Measurements from ENCODE around the gene TMEM119.

The TMEM119 gene

DNA sequence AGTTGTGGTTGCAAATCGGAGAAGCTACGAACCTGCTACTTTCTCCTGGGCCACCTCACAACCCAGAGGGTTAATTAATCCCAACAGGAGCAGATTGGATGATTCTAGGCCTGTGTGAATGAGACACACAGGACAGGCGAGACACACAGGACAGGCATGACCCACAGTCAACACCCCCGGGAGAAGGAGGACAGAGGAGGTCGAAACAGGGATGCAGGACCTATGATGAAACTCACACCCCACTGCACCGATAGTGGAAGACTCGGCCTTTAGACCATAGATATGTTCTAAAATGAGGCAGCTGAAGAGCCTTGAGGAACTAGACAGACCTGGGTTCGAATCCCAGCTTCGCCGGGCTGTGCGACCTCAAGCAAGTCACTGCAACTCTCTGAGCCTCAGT, 11.6 kb downstream of the TMEM119 start:
- Histone ChIP-seq H3K4me3 (ENCODE audit: low read depth, low read length) (no peak overlapping the region), H3K27me3 (ENCODE audit: control insufficient read depth, insufficient read depth, low read length) (no peaks in the 10 kb centered on the region), H3K4me1 (ENCODE audit: control insufficient read depth, insufficient read depth, low read length) (peaks cover 9% of the 10 kb centered on the region), H3K36me3 (ENCODE audit: control insufficient read depth, insufficient read depth, low read length) (no peaks in the 10 kb centered on the region), H3K9ac (ENCODE audit: low read depth, low read length) (no peak overlapping the region), H3K9me3 (ENCODE audit: control insufficient read depth, insufficient read depth, low read length) (no peaks in the 10 kb centered on the region), H3K27ac (ENCODE audit: low read depth, low read length) (no peak overlapping the region)

DNA sequence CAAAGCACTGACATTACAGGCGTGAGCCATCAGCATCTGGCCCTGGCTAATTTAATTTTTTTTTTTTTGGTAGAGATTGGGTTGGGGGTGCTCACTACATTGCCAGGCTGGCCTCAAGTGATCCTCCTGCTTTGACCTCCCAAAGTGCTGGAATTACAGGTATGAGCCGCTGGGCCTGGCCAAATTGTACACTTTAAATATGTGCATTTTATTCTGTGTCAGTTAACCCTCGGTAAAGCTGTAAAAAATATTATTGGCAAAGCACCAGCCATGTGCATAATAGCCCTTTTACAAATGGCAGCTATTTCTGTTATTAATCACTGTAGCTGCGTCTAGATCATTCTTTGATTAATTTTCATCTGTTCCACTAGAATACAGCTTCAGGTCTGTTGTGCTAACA, 12.0 kb downstream of the TMEM119 start:
- H3K4me3 ChIP-seq (ENCODE audit: low read depth, low read length), result no peak overlapping the region
- H3K27ac ChIP-seq (ENCODE audit: low read depth, low read length), result no peak overlapping the region
- H3K9me3 ChIP-seq (ENCODE audit: control insufficient read depth, insufficient read depth, low read length), result no peaks in the 10 kb centered on the region
- no peaks in the 10 kb centered on the region for H3K36me3 ChIP-seq (ENCODE audit: control insufficient read depth, insufficient read depth, low read length)
- H3K27me3 ChIP-seq (ENCODE audit: control insufficient read depth, insufficient read depth, low read length), result no peaks in the 10 kb centered on the region
- peaks cover 9% of the 10 kb centered on the region for H3K4me1 ChIP-seq (ENCODE audit: control insufficient read depth, insufficient read depth, low read length)
- no peak overlapping the region for H3K9ac ChIP-seq (ENCODE audit: low read depth, low read length)

DNA sequence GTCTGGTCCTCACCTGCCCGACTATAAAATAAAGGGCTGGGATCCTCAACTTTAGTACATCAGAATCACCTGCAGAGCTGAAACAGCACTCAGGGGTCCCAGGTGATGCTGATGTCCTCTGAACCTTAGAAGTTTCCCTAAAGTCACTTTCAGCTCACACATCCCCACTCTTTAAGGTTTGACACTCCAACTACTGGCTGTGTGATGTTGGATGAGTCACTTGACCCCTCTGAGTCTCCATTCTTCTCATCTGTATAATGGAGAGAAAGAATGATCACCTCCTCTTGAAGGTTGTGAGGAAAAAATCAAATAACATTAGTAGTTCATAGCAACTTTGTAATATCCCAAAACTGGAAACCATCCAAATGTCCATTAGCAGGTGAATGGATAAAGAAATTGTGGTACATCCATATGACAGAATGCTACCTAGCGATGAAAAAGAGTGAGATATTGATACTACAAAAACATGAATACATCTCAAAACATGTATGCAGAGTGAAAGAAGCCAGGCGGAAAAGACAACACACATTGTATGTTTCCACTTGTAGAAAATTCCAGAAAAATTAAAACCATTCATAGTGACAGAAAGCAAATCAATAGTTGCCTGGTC, 13.3 kb downstream of the TMEM119 start:
- no peak overlapping the region for H3K9ac ChIP-seq (ENCODE audit: low read depth, low read length)
- no peaks in the 10 kb centered on the region for H3K9me3 ChIP-seq (ENCODE audit: control insufficient read depth, insufficient read depth, low read length)
- no peaks in the 10 kb centered on the region for H3K27me3 ChIP-seq (ENCODE audit: control insufficient read depth, insufficient read depth, low read length)
- H3K4me3 ChIP-seq (ENCODE audit: low read depth, low read length), result no peak overlapping the region
- H3K36me3 ChIP-seq (ENCODE audit: control insufficient read depth, insufficient read depth, low read length), result no peaks in the 10 kb centered on the region
- H3K27ac ChIP-seq (ENCODE audit: low read depth, low read length), result no peak overlapping the region
- H3K4me1 ChIP-seq (ENCODE audit: control insufficient read depth, insufficient read depth, low read length), result peaks cover 9% of the 10 kb centered on the region

DNA sequence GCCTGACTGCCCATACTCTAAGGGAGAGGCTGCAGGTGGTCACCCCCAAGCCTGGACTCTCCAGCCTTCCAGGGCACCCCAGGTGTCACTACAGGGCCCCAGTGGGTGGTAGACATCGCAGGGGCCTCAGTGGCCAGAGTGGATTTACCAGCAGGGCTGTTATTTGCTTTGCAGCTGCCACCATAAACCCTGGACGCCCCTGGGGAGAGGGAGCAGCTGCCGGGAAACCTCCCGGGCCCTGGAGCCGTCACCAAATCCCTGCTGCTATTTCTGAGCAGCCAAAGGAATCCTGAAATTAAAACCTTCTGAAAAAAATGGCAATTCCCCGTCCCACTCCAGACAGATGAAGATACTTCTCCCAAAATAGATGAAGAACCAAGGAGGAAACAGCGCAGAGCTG, 13.9 kb downstream of the TMEM119 start:
- Histone ChIP-seq H3K9ac (ENCODE audit: low read depth, low read length) (no peak overlapping the region), H3K4me1 (ENCODE audit: control insufficient read depth, insufficient read depth, low read length) (peaks cover 4% of the 10 kb centered on the region), H3K27me3 (ENCODE audit: control insufficient read depth, insufficient read depth, low read length) (no peaks in the 10 kb centered on the region), H3K36me3 (ENCODE audit: control insufficient read depth, insufficient read depth, low read length) (no peaks in the 10 kb centered on the region), H3K27ac (ENCODE audit: low read depth, low read length) (no peak overlapping the region), H3K4me3 (ENCODE audit: low read depth, low read length) (no peak overlapping the region), H3K9me3 (ENCODE audit: control insufficient read depth, insufficient read depth, low read length) (no peaks in the 10 kb centered on the region)

DNA sequence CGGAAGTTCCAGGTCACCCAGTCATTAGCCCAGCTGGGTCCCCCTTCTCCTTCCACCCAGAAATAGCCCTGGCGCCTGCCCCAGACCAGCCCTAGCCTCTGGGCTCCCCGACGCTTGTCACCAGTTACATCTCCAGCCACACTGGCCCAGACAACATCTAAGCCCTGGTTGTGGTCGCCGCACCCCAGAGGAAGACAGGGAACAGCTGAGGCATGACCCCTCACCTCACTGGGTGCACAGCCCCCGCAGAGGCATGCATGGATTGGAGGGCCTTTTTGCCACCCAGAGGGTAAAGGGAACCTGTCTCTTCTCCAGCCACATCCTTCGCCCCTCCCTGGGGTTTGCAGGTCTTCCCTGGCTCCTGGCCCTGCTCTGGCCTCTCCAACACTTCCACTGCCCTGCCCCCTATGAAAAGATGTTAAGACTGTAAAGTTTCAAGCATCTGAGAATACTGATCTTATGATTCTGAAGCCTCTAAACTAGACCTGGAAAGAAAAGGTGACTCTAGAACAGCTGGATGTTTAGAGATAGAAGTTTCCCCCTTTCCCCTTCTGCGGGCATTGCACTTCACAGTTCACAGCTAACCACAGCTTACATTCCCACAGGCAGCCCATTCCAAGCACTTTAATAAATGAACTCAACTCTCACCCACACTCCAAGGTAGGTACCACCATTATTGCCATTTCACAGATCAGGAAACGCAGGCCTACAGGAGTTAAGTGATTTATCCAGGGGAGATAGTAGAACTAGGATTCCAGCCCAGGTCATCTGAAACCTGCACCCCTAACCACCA, 14.7 kb downstream of the TMEM119 start:
- Histone ChIP-seq H3K4me1 (ENCODE audit: control insufficient read depth, insufficient read depth, low read length) (no peaks in the 10 kb centered on the region), H3K36me3 (ENCODE audit: control insufficient read depth, insufficient read depth, low read length) (no peaks in the 10 kb centered on the region), H3K9me3 (ENCODE audit: control insufficient read depth, insufficient read depth, low read length) (no peaks in the 10 kb centered on the region), H3K9ac (ENCODE audit: low read depth, low read length) (no peak overlapping the region), H3K27me3 (ENCODE audit: control insufficient read depth, insufficient read depth, low read length) (no peaks in the 10 kb centered on the region), H3K27ac (ENCODE audit: low read depth, low read length) (no peak overlapping the region), H3K4me3 (ENCODE audit: low read depth, low read length) (no peak overlapping the region)

DNA sequence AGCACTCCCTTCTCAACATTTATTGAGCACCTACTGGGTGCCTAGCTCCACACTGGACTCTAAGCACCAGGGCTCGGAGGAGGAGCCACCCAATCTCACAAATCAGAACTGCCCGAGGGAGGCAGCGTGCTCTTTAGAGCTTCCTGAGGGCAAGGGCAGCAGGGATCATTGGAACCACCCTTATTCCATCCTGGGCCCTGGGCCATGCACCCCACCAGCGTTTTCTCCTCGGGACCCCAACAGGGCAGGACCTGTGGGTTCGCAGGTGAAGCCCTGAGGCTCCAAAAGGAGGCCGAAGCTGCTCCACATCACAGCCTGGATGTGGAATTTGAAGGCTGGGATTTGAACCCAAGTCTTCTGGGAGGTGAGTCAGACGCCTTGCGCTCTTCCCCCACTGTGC, 15.4 kb downstream of the TMEM119 start:
- H3K4me1 ChIP-seq (ENCODE audit: control insufficient read depth, insufficient read depth, low read length), result no peaks in the 10 kb centered on the region
- no peak overlapping the region for H3K4me3 ChIP-seq (ENCODE audit: low read depth, low read length)
- H3K9me3 ChIP-seq (ENCODE audit: control insufficient read depth, insufficient read depth, low read length), result no peaks in the 10 kb centered on the region
- no peaks in the 10 kb centered on the region for H3K36me3 ChIP-seq (ENCODE audit: control insufficient read depth, insufficient read depth, low read length)
- no peaks in the 10 kb centered on the region for H3K27me3 ChIP-seq (ENCODE audit: control insufficient read depth, insufficient read depth, low read length)
- H3K27ac ChIP-seq (ENCODE audit: low read depth, low read length), result no peak overlapping the region
- H3K9ac ChIP-seq (ENCODE audit: low read depth, low read length), result no peak overlapping the region

DNA sequence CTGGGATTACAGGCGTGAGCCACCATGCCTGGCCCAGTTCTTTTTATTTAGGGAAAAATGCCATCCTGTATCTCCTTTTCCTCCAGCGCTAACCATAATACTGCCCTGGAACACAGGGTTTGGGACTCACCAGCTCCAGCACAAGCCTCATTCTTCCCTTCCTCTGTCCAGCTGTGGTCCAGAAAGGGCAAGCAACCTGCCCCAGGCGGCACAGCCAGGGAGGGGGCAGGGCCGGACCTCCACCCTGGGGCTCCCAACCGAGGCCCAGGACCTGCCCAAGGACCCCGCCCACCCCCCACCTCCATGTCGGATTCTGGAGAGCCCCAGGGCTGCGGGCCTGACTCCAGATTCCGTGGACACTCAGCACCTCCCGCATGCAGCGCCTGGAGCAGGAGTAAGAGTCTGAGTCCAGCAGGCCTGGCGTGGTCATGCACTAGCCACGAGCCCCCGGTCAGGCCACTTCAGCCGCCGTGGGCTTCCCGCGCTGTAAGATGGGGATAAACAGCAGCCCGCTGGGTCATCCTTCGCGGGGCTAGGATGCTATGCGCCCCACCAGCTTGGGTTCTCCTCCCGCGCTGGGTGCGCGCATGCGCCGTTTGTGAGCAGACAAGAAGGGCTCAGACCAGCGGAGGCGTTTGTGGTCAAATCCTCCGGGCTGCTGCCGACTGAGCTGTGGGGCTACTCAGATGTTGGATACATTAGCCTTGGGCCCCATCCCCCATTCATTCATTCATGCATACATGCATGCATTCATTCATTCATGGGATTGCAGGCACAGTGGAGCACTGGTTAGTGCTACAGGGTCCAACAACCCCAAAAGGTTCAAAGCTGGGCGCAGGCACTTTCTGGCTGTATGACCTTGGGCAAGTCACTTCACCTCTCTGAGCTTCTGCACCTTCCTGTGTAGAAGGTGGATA, 16.3 kb downstream of the TMEM119 start:
- no peaks in the 10 kb centered on the region for H3K4me1 ChIP-seq (ENCODE audit: control insufficient read depth, insufficient read depth, low read length)

DNA sequence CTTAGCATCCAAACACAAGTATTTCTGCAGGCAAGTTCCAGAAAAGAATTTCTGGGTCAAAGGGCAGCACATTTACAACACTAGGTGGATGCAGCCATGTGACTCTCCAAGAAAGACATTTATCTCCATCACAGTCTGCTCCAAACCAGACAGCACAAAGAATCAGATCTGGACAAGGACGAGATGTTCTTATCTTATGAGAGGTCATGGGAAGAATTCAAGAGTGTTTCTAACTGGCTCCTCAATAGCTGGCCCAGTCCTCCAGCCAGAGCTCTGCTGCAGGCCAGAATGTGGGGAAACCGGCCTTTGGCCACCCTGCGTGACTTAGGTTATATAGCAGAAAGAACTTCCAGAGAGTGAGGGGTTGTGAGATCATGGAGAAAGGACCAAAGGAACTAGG, 17.4 kb downstream of the TMEM119 start:
- no peaks in the 10 kb centered on the region for H3K36me3 ChIP-seq (ENCODE audit: control insufficient read depth, insufficient read depth, low read length)
- H3K27ac ChIP-seq (ENCODE audit: low read depth, low read length), result no peak overlapping the region
- no peak overlapping the region for H3K4me3 ChIP-seq (ENCODE audit: low read depth, low read length)
- H3K4me1 ChIP-seq (ENCODE audit: control insufficient read depth, insufficient read depth, low read length), result no peaks in the 10 kb centered on the region
- H3K9me3 ChIP-seq (ENCODE audit: control insufficient read depth, insufficient read depth, low read length), result no peaks in the 10 kb centered on the region
- H3K27me3 ChIP-seq (ENCODE audit: control insufficient read depth, insufficient read depth, low read length), result no peaks in the 10 kb centered on the region
- H3K9ac ChIP-seq (ENCODE audit: low read depth, low read length), result no peak overlapping the region

More for the DNA sequence above, 16.3 kb downstream of the TMEM119 start:
- Histone ChIP-seq H3K27me3 (ENCODE audit: control insufficient read depth, insufficient read depth, low read length) (no peaks in the 10 kb centered on the region), H3K36me3 (ENCODE audit: control insufficient read depth, insufficient read depth, low read length) (no peaks in the 10 kb centered on the region), H3K4me3 (ENCODE audit: low read depth, low read length) (no peak overlapping the region), H3K9ac (ENCODE audit: low read depth, low read length) (no peak overlapping the region), H3K9me3 (ENCODE audit: control insufficient read depth, insufficient read depth, low read length) (no peaks in the 10 kb centered on the region), H3K27ac (ENCODE audit: low read depth, low read length) (no peak overlapping the region)

DNA sequence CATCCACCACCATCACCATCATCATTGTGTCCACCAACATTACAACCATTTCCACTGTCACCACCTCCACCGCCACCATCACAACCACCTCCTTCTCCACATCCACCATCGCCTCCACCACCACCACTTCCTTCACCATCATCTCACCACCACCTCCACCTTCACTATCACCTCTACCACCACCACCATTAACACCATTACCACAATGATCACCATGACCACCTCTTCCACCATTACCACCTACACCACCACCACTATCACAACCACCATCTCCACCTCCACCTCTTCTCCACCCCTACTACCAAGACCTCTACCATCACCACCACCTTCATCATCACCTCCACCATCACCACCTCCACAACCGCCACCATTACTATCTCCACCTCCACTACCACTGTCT, 19.1 kb downstream of the TMEM119 start:
- Histone ChIP-seq H3K4me3 (ENCODE audit: low read depth, low read length) (no peak overlapping the region), H3K27me3 (ENCODE audit: control insufficient read depth, insufficient read depth, low read length) (no peaks in the 10 kb centered on the region), H3K9ac (ENCODE audit: low read depth, low read length) (no peak overlapping the region), H3K4me1 (ENCODE audit: control insufficient read depth, insufficient read depth, low read length) (no peaks in the 10 kb centered on the region), H3K27ac (ENCODE audit: low read depth, low read length) (no peak overlapping the region), H3K36me3 (ENCODE audit: control insufficient read depth, insufficient read depth, low read length) (no peaks in the 10 kb centered on the region), H3K9me3 (ENCODE audit: control insufficient read depth, insufficient read depth, low read length) (no peaks in the 10 kb centered on the region)

DNA sequence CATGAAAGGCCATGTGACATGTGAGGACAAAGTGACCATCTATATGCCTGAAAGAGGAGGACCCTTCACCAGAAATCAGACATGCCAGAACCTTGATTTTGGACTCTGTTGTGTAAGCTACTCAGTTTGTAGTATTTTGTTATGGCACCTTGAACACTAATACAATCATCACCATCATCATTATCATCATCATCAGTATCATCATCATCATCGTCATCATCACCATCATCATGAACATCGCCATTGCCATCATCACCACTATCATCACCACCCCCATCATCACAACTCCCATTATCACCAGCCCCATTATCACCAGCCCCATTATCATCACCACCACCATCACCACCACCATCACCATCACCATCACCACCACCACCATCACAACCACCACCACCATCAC, 19.6 kb downstream of the TMEM119 start:
- no peaks in the 10 kb centered on the region for H3K4me1 ChIP-seq (ENCODE audit: control insufficient read depth, insufficient read depth, low read length)
- no peaks in the 10 kb centered on the region for H3K36me3 ChIP-seq (ENCODE audit: control insufficient read depth, insufficient read depth, low read length)
- no peak overlapping the region for H3K27ac ChIP-seq (ENCODE audit: low read depth, low read length)
- H3K9ac ChIP-seq (ENCODE audit: low read depth, low read length), result no peak overlapping the region
- H3K27me3 ChIP-seq (ENCODE audit: control insufficient read depth, insufficient read depth, low read length), result no peaks in the 10 kb centered on the region
- H3K4me3 ChIP-seq (ENCODE audit: low read depth, low read length), result no peak overlapping the region
- no peaks in the 10 kb centered on the region for H3K9me3 ChIP-seq (ENCODE audit: control insufficient read depth, insufficient read depth, low read length)

DNA sequence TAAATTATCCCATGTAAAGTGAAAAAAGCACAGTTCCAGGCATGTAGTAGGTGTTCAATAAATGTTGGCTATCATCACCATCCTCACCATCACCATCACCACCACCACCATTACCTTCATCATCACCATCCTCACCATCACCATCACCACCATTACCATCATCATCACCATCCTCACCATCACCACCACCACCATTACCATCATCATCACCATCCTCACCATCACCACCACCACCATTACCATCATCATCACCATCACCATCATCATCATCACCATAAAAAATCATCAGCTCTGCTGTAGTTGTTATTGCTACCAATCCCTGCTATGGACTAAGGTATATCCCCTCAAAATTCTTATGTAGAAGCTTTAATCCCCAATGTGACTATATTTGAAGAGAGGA, 20.4 kb downstream of the TMEM119 start:
- Histone ChIP-seq H3K27me3 (ENCODE audit: control insufficient read depth, insufficient read depth, low read length) (no peaks in the 10 kb centered on the region), H3K36me3 (ENCODE audit: control insufficient read depth, insufficient read depth, low read length) (no peaks in the 10 kb centered on the region), H3K9me3 (ENCODE audit: control insufficient read depth, insufficient read depth, low read length) (no peaks in the 10 kb centered on the region), H3K4me3 (ENCODE audit: low read depth, low read length) (no peak overlapping the region), H3K4me1 (ENCODE audit: control insufficient read depth, insufficient read depth, low read length) (no peaks in the 10 kb centered on the region), H3K9ac (ENCODE audit: low read depth, low read length) (no peak overlapping the region), H3K27ac (ENCODE audit: low read depth, low read length) (no peak overlapping the region)

Measured in HUES48 (cell line).